ENCODE results near the gene SLC6A19.

DNA sequence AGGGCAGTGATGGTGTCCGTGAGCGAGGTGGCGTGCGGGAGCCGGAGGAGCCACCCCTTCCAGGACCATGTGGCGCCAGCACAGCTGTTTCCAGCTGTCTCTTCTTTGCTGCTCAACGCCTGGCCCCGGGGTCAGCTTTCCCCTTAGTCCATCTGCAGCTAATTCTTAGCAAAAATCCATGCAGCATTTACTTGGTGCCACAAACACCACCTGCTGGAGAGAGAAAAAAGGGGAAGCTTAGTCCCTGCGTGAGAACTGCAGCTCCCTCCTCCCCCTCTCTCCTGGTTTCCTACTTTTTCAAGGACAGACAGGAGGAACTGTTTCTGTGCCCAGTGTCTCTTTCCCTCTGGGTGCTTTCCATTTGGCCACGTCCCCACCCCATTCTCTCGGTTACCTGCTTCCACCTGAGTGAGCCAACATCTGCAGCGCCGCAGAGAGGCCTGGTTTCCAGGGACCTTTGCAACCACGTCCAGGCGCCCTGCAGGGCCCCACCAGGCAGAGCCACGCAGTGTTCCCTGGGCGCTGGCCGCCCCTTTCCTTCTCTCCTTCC lies 3.4 kb downstream of the SLC6A19 start:
- TF ChIP-seq ZNF586 (CRISPR knock-in tag; conservative IDR thresholded peaks at IDR 0.05): no peak
- no peak for TF ChIP-seq NR2F6 (CRISPR knock-in tag; IDR thresholded peaks at IDR 0.05)
- TF ChIP-seq SP1 (CRISPR knock-in tag; IDR thresholded peaks at IDR 0.05): no peak

All from K562 (cell line).